Neural progenitor cell (in vitro differentiated cells): ENCODE data around the gene OR6S1. TPM values are rescaled to one million over a fixed set of nuclear protein-coding genes. Genes with fewer than 3 reads are reported as not detected.

Experiments used
- DNase-seq: peaks from one replicate; pipeline ENCODE4 v3.0.0-alpha.2; 2016; ENCODE audit warnings: low spot score
- H2AFZ ChIP-seq: fragments of 200-600 bp; sonication (generic); replicated peaks from 2 replicates; pipeline ENCODE4 v1.6.1; 2016; ENCODE audit warnings: antibody characterized with exemption
- H3F3A ChIP-seq: fragments of 200-600 bp; sonication (generic); 2 replicates; pipeline ENCODE4 v1.6.1; 2016; ENCODE audit warnings: antibody characterized with exemption, low read depth
- H3K27ac ChIP-seq: fragments of 200-600 bp; sonication (generic); 2 replicates; pipeline ENCODE4 v1.5.1; 2016; ENCODE audit warnings: mild to moderate bottlenecking
- H3K27me3 ChIP-seq: fragments of 200-600 bp; sonication (generic); 2 replicates; pipeline ENCODE4 v1.6.1; 2016; ENCODE audit warnings: mild to moderate bottlenecking, moderate library complexity
- H3K36me3 ChIP-seq: fragments of 200-600 bp; sonication (generic); 2 replicates; pipeline ENCODE4 v1.5.1; 2016
- H3K4me1 ChIP-seq: fragments of 200-600 bp; sonication (generic); 2 replicates; pipeline ENCODE4 v1.6.1; 2016; ENCODE audit warnings: mixed run types
- H3K4me2 ChIP-seq: fragments of 200-600 bp; sonication (generic); 2 replicates; pipeline ENCODE4 v1.6.1; 2016
- H3K4me3 ChIP-seq: fragments of 200-600 bp; sonication (generic); 2 replicates; pipeline ENCODE4 v1.5.1; 2016
- H3K79me2 ChIP-seq: fragments of 200-600 bp; sonication (generic); 2 replicates; pipeline ENCODE4 v1.6.1; 2016; ENCODE audit warnings: low read depth
- H3K9ac ChIP-seq: fragments of 200-600 bp; sonication (generic); 2 replicates; pipeline ENCODE4 v1.6.1; 2016
- H3K9me3 ChIP-seq: fragments of 200-600 bp; sonication (generic); 2 replicates; pipeline ENCODE4 v1.5.1; 2016; ENCODE audit warnings: low read depth
- H4K20me1 ChIP-seq: fragments of 200-600 bp; sonication (generic); 2 replicates; pipeline ENCODE4 v1.6.1; 2016; ENCODE audit warnings: low read depth
- H3K27ac Mint-ChIP-seq: 3 replicates; pipeline ENCODE4 v1.8.0; 2021; ENCODE audit warnings: mixed read lengths
- H3K27me3 Mint-ChIP-seq: 2 replicates; pipeline ENCODE4 v1.8.0; 2022; ENCODE audit warnings: low read depth, mild to moderate bottlenecking, inconsistent platforms, moderate library complexity, mixed read lengths; ENCODE audit not compliant: insufficient read depth
- H3K36me3 Mint-ChIP-seq: 3 replicates; pipeline ENCODE4 v1.8.0; 2021; ENCODE audit warnings: mixed read lengths
- H3K4me1 Mint-ChIP-seq: 3 replicates; pipeline ENCODE4 v1.8.0; 2021; ENCODE audit warnings: mixed read lengths
- H3K4me3 Mint-ChIP-seq: 3 replicates; pipeline ENCODE4 v1.8.0; 2021; ENCODE audit warnings: mild to moderate bottlenecking, moderate library complexity, mixed read lengths
- H3K9me3 Mint-ChIP-seq: 3 replicates; pipeline ENCODE4 v1.8.0; 2020; ENCODE audit warnings: mixed read lengths
- CTCF ChIP-seq: fragments of 200-600 bp; sonication (generic); IDR thresholded peaks from 2 replicates; pipeline ENCODE4 v1.5.1; 2017; ENCODE audit warnings: antibody characterized with exemption, mild to moderate bottlenecking
- EZH2 ChIP-seq: fragments of 200-600 bp; sonication (generic); IDR thresholded peaks from 2 replicates; pipeline ENCODE4 v1.6.1; 2017; ENCODE audit warnings: antibody characterized with exemption, mild to moderate bottlenecking, moderate library complexity
- EZH2phosphoT487 ChIP-seq: fragments of 200-600 bp; sonication (generic); IDR thresholded peaks from 2 replicates; pipeline ENCODE4 v1.6.1; 2017; ENCODE audit warnings: antibody characterized with exemption
- total RNA-seq: library from RNA; depleted of rRNA; stranded (reverse); fragments of >200 nt; gene quantifications from 2 replicates; pipeline ENCODE4 v1.2.3, GENCODE V29; 2015; ENCODE audit warnings: low replicate concordance

The OR6S1 gene
- total RNA-seq, 1 donor from 2014 or later, result not detected

DNA sequence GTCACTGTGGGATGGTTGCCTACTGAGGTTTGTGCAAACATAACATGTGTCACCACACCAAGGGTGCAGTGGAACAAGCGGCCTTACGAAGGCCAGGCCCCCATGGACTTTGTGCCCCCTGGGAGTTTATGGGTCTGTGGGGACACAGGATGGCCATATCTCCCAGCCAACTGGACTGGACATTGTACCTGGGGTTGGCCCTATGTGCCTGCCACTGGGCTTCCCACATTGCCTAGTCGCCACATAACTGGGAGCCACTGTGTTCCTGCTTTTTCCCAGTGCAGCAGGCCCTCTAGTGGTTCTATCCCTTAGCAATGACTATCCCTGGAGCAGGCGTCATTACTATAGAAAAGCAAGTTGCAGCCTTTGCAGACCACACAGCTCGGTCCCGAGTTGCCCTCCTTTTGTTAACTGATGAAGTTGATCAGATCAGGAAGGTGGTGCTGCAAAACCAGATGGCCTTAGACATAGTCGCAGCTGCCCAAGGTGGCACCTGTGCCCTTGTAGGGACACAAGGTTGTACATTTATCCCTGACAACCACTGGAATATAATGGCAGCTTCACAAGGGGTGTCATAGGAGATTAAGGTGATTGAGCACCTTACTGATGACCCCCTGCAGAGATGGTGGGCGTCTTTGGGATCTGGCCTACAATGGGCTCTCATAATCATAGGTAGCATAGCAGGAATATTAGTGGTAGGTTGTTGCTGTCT, 35.1 kb downstream of the OR6S1 start:
- no peaks in the 10 kb centered on the region for H3K4me1 ChIP-seq
- no peaks in the 10 kb centered on the region for H3K79me2 ChIP-seq
- TF ChIP-seq EZH2phosphoT487 (no peak), EZH2 (no peak), CTCF (peak; percentile 77)
- Mint-ChIP-seq H3K27ac (no peak overlapping the region), H3K4me3 (no peak overlapping the region), H3K36me3 (no peaks in the 10 kb centered on the region), H3K9me3 (no peaks in the 10 kb centered on the region), H3K4me1 (no peaks in the 10 kb centered on the region), H3K27me3 (peaks cover 3% of the 10 kb centered on the region)
- no peaks in the 10 kb centered on the region for H3F3A ChIP-seq
- H3K9ac ChIP-seq, result no peak overlapping the region
- peaks cover 12% of the 10 kb centered on the region for H3K27me3 ChIP-seq
- H3K9me3 ChIP-seq, result no peaks in the 10 kb centered on the region
- no peak overlapping the region for H3K4me3 ChIP-seq
- peak; percentile 78 for DNase-seq
- H4K20me1 ChIP-seq, result no peaks in the 10 kb centered on the region
- H3K27ac ChIP-seq, result no peak overlapping the region
- H3K36me3 ChIP-seq, result no peaks in the 10 kb centered on the region
- H2AFZ ChIP-seq, result peak overlapping the region; percentile 19
- no peak overlapping the region for H3K4me2 ChIP-seq

- Mint-ChIP-seq H3K4me3 (peak overlapping the region; percentile 10), H3K36me3 (no peaks in the 10 kb centered on the region), H3K27me3 (peaks cover 8% of the 10 kb centered on the region), H3K9me3 (no peaks in the 10 kb centered on the region), H3K4me1 (no peaks in the 10 kb centered on the region), H3K27ac (no peak overlapping the region)
- no peak overlapping the region for H2AFZ ChIP-seq
- no peaks in the 10 kb centered on the region for H3K79me2 ChIP-seq
- H3K4me1 ChIP-seq, result no peaks in the 10 kb centered on the region
- TF ChIP-seq CTCF, result no peak
- no peak for TF ChIP-seq EZH2phosphoT487
- TF ChIP-seq EZH2, result no peak
- H3K4me2 ChIP-seq, result no peak overlapping the region
- no peaks in the 10 kb centered on the region for H3K27me3 ChIP-seq
- DNase-seq, result no peak
- no peaks in the 10 kb centered on the region for H3K36me3 ChIP-seq
- H3K27ac ChIP-seq, result no peak overlapping the region
- H3K9me3 ChIP-seq, result no peaks in the 10 kb centered on the region
- H3K9ac ChIP-seq, result no peak overlapping the region
- H4K20me1 ChIP-seq, result no peaks in the 10 kb centered on the region
- H3K4me3 ChIP-seq, result no peak overlapping the region
- no peaks in the 10 kb centered on the region for H3F3A ChIP-seq
Observed at GRCh38 chr14:20603813-20604690, 37.4 kb downstream of the OR6S1 start.

DNA sequence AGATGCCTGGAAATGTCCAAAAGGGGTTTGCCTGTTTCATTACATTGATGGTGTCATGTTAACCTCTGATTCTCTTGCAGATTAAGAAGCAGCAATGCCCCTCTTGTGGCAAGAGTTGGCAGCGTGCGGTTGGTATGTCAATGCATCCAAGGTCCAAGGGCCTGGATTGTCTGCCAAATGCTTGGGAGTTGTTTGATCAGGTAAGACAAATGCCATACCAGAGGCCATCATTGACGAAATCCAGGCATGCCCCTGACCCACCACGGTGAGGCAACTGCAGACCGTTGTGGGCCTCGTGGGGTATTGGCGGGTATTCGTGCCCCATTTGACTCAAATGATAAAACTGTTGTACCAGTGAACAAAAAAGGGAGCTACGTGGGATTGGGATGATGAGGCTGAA, 38.9 kb downstream of the OR6S1 start:
- H3K27me3 ChIP-seq, result no peaks in the 10 kb centered on the region
- no peaks in the 10 kb centered on the region for H3K4me1 ChIP-seq
- no peak overlapping the region for H2AFZ ChIP-seq
- Mint-ChIP-seq H3K4me3 (no peak overlapping the region), H3K27me3 (peaks cover 15% of the 10 kb centered on the region), H3K27ac (no peak overlapping the region), H3K9me3 (no peaks in the 10 kb centered on the region), H3K36me3 (no peaks in the 10 kb centered on the region), H3K4me1 (no peaks in the 10 kb centered on the region)
- H4K20me1 ChIP-seq, result no peaks in the 10 kb centered on the region
- H3K9me3 ChIP-seq, result no peaks in the 10 kb centered on the region
- no peaks in the 10 kb centered on the region for H3K79me2 ChIP-seq
- H3K4me2 ChIP-seq, result no peak overlapping the region
- no peak for DNase-seq
- H3K4me3 ChIP-seq, result no peak overlapping the region
- H3K36me3 ChIP-seq, result no peaks in the 10 kb centered on the region
- H3K9ac ChIP-seq, result no peak overlapping the region
- no peak overlapping the region for H3K27ac ChIP-seq
- TF ChIP-seq EZH2phosphoT487 (no peak), CTCF (no peak), EZH2 (no peak)
- no peaks in the 10 kb centered on the region for H3F3A ChIP-seq
